Osteoblast (primary cell): ENCODE results near the gene LATS1. TPM values are rescaled to one million over a fixed set of nuclear protein-coding genes. Genes with fewer than 3 reads are reported as not detected.
A peak's percentile ranks its signal among the peaks of the same experiment; 100 is the strongest.

Source experiments
- DNase-seq: peaks from one replicate; pipeline ENCODE4 v3.0.0; 2011; ENCODE audit warnings: low spot score, mixed read lengths; ENCODE audit not compliant: insufficient read length; ENCODE audit errors: missing footprints
- H2AFZ ChIP-seq: 2 replicates; pipeline ENCODE4 v1.6.0; 2011; ENCODE audit warnings: mild to moderate bottlenecking, low read length
- H3K27ac ChIP-seq: 2 replicates; pipeline ENCODE4 v1.5.1; 2011; ENCODE audit warnings: mild to moderate bottlenecking, low read depth, low read length, moderate library complexity
- H3K27me3 ChIP-seq: 2 replicates; pipeline ENCODE4 v1.6.0; 2012; ENCODE audit warnings: mild to moderate bottlenecking, control low read depth, inconsistent platforms, low read length, moderate library complexity; ENCODE audit not compliant: insufficient read depth
- H3K36me3 ChIP-seq: 2 replicates; pipeline ENCODE4 v1.5.1; 2011; ENCODE audit warnings: mild to moderate bottlenecking, low read length, control low read depth, moderate library complexity; ENCODE audit not compliant: insufficient read depth
- H3K4me1 ChIP-seq: 2 replicates; pipeline ENCODE4 v1.5.1; 2011; ENCODE audit warnings: mild to moderate bottlenecking, low read length, control low read depth, moderate library complexity; ENCODE audit not compliant: insufficient read depth
- H3K4me2 ChIP-seq: 2 replicates; pipeline ENCODE4 v1.6.0; 2011; ENCODE audit warnings: mild to moderate bottlenecking, low read length; ENCODE audit not compliant: insufficient read depth
- H3K4me3 ChIP-seq: fragments of 200-600 bp; sonication (generic); 3 replicates; pipeline ENCODE4 v1.5.1; 2012; ENCODE audit warnings: mild to moderate bottlenecking, low read length, inconsistent platforms; ENCODE audit not compliant: insufficient read depth
- H3K79me2 ChIP-seq: 2 replicates; pipeline ENCODE4 v1.6.0; 2012; ENCODE audit warnings: mild to moderate bottlenecking, low read length, control low read depth, inconsistent platforms; ENCODE audit not compliant: insufficient read depth
- H3K9me3 ChIP-seq: 2 replicates; pipeline ENCODE4 v1.5.1; 2011; ENCODE audit warnings: low read depth, low read length, control low read depth
- H4K20me1 ChIP-seq: 2 replicates; pipeline ENCODE4 v1.6.0; 2012; ENCODE audit warnings: mild to moderate bottlenecking, low read length, control low read depth; ENCODE audit not compliant: insufficient read depth
- CTCF ChIP-seq: IDR thresholded peaks from 2 replicates; pipeline ENCODE4 v1.5.1; 2011; ENCODE audit warnings: mild to moderate bottlenecking, low read depth, low read length, moderate library complexity; ENCODE audit errors: extremely low read depth
- total RNA-seq: library from RNA; depleted of rRNA; stranded (reverse); fragments of >200 nt; gene quantifications from 2 replicates; pipeline ENCODE4 v1.2.3, GENCODE V29; 2012

The LATS1 gene
- total RNA-seq, 1 donor, result 25.0 TPM

- Histone ChIP-seq H3K79me2 (peaks cover 97% of the 10 kb centered on the region), H3K4me1 (peaks cover 10% of the 10 kb centered on the region), H3K27me3 (no peaks in the 10 kb centered on the region), H3K36me3 (no peaks in the 10 kb centered on the region), H3K4me2 (no peak overlapping the region), H4K20me1 (peaks cover 40% of the 10 kb centered on the region), H3K9me3 (no peaks in the 10 kb centered on the region), H3K27ac (no peak overlapping the region), H2AFZ (no peak overlapping the region), H3K4me3 (no peak overlapping the region)
- DNase-seq, result no peak
- TF ChIP-seq CTCF, result no peak
These were observed 6.2 kb downstream of the LATS1 start for GRCh38 chr6:149711711-149712110.

- peak; percentile 42 for DNase-seq
- TF ChIP-seq CTCF, result no peak
- peaks cover 13% of the 10 kb centered on the region for H3K4me1 ChIP-seq
- H2AFZ ChIP-seq, result no peak overlapping the region
- H4K20me1 ChIP-seq, result peaks cover 23% of the 10 kb centered on the region
- peak overlapping the region; percentile 6 for H3K4me2 ChIP-seq
- H3K4me3 ChIP-seq, result no peak overlapping the region
- H3K27me3 ChIP-seq, result no peaks in the 10 kb centered on the region
- no peak overlapping the region for H3K27ac ChIP-seq
- H3K79me2 ChIP-seq, result peaks cover 91% of the 10 kb centered on the region
- peaks cover 4% of the 10 kb centered on the region for H3K36me3 ChIP-seq
- no peaks in the 10 kb centered on the region for H3K9me3 ChIP-seq
These were observed 16.2 kb downstream of the LATS1 start for GRCh38 chr6:149701714-149702113.

GRCh38 chr6:149699150-149699549 is 18.8 kb downstream of the LATS1 start:
- Histone ChIP-seq H3K4me2 (no peak overlapping the region), H3K79me2 (peaks cover 90% of the 10 kb centered on the region), H4K20me1 (peaks cover 15% of the 10 kb centered on the region), H3K4me1 (peaks cover 12% of the 10 kb centered on the region), H2AFZ (no peak overlapping the region), H3K4me3 (no peak overlapping the region), H3K27ac (no peak overlapping the region), H3K9me3 (no peaks in the 10 kb centered on the region), H3K27me3 (no peaks in the 10 kb centered on the region), H3K36me3 (peaks cover 17% of the 10 kb centered on the region)
- TF ChIP-seq CTCF, result no peak
- DNase-seq, result no peak

- no peaks in the 10 kb centered on the region for H3K9me3 ChIP-seq
- no peaks in the 10 kb centered on the region for H3K27me3 ChIP-seq
- no peak for TF ChIP-seq CTCF
- peaks cover 82% of the 10 kb centered on the region for H3K79me2 ChIP-seq
- H3K27ac ChIP-seq, result no peak overlapping the region
- H2AFZ ChIP-seq, result no peak overlapping the region
- peaks cover 21% of the 10 kb centered on the region for H3K36me3 ChIP-seq
- H4K20me1 ChIP-seq, result peaks cover 14% of the 10 kb centered on the region
- no peak overlapping the region for H3K4me2 ChIP-seq
- peaks cover 12% of the 10 kb centered on the region for H3K4me1 ChIP-seq
- H3K4me3 ChIP-seq, result no peak overlapping the region
- no peak for DNase-seq
These were observed 19.7 kb downstream of the LATS1 start for GRCh38 chr6:149698175-149698574.
